CD14-positive monocyte (primary cell): ENCODE results near the gene KIF18A. TPM values are rescaled to one million over a fixed set of nuclear protein-coding genes. Genes with fewer than 3 reads are reported as not detected.

Experiments used
- DNase-seq, 3 donors: peaks; one replicate each; pipeline ENCODE4 v3.0.0-alpha.2; 2011 to 2022
- H2AFZ ChIP-seq: 2 replicates; pipeline ENCODE4 v1.6.0; 2012; ENCODE audit warnings: mild to moderate bottlenecking, low read depth, low read length, inconsistent platforms; ENCODE audit not compliant: insufficient read depth, poor library complexity, severe bottlenecking
- H3K27ac ChIP-seq, 2 donors: 1 replicate in 1 of 2; 2 replicates in 1 of 2; pipeline ENCODE4 v1.5.1; 2012 to 2013; ENCODE audit warnings: low read length in 2 of 2, control low read depth in 1 of 2, inconsistent platforms in 1 of 2, low read depth in 1 of 2, mild to moderate bottlenecking in 1 of 2
- H3K27me3 ChIP-seq, 2 donors: one replicate each; pipeline versions ENCODE4 v1.6.0 to v1.6.1; 2011 to 2013; ENCODE audit warnings: low read length in 2 of 2; ENCODE audit not compliant: control insufficient read depth in 2 of 2, insufficient read depth in 2 of 2
- H3K36me3 ChIP-seq, 2 donors: replicated peaks in 1 of 2; 1 replicate in 1 of 2; 2 replicates in 1 of 2; pipeline versions ENCODE4 v1.5.1 to v1.6.1; 2012 to 2013; ENCODE audit warnings: low read length in 2 of 2, control low read depth in 1 of 2, inconsistent platforms in 1 of 2, mild to moderate bottlenecking in 1 of 2; ENCODE audit not compliant: insufficient read depth in 2 of 2, control insufficient read depth in 1 of 2
- H3K4me1 ChIP-seq, 2 donors: 1 replicate in 1 of 2; 2 replicates in 1 of 2; pipeline versions ENCODE4 v1.5.1 to v1.6.1; 2012 to 2013; ENCODE audit warnings: low read length in 2 of 2, control low read depth in 1 of 2, inconsistent platforms in 1 of 2, mild to moderate bottlenecking in 1 of 2, moderate library complexity in 1 of 2; ENCODE audit not compliant: insufficient read depth in 2 of 2, control insufficient read depth in 1 of 2
- H3K4me2 ChIP-seq: replicated peaks from 2 replicates; pipeline ENCODE3; 2012; ENCODE audit warnings: low read length, moderate library complexity, mild to moderate bottlenecking; ENCODE audit not compliant: poor library complexity, severe bottlenecking; ENCODE audit errors: extremely low read depth
- H3K4me3 ChIP-seq, 3 experiments: fragments of 200-600 bp in 1 of 3; sonication (generic) in 1 of 3; replicated peaks in 1 of 3; 1 replicate in 2 of 3; 2 replicates in 1 of 3; pipeline ENCODE4 v1.5.1; 2011 to 2013; ENCODE audit warnings: low read length in 3 of 3, mild to moderate bottlenecking in 3 of 3, control low read depth in 2 of 3, low read depth in 2 of 3, inconsistent platforms in 1 of 3, moderate library complexity in 1 of 3
- H3K79me2 ChIP-seq: 2 replicates; pipeline ENCODE4 v1.6.0; 2012; ENCODE audit warnings: mild to moderate bottlenecking, control low read depth, inconsistent platforms, low read length, moderate library complexity; ENCODE audit not compliant: insufficient read depth
- H3K9ac ChIP-seq: 2 replicates; pipeline ENCODE4 v1.6.0; 2017; ENCODE audit warnings: low read length, mild to moderate bottlenecking; ENCODE audit not compliant: insufficient read depth, poor library complexity, severe bottlenecking
- H3K9me3 ChIP-seq, 2 donors: replicated peaks in 1 of 2; 1 replicate in 1 of 2; 2 replicates in 1 of 2; pipeline versions ENCODE4 v1.5.1 to v1.6.1; 2012 to 2013; ENCODE audit warnings: low read length in 2 of 2, control low read depth in 1 of 2; ENCODE audit not compliant: control insufficient read depth in 1 of 2, insufficient read depth in 1 of 2
- H4K20me1 ChIP-seq: 2 replicates; pipeline ENCODE4 v1.6.0; 2012; ENCODE audit warnings: mild to moderate bottlenecking, low read length, control low read depth, moderate library complexity; ENCODE audit not compliant: insufficient read depth
- H3K27ac Mint-ChIP-seq, 7 donors: one replicate each; pipeline ENCODE4 v1.8.0; 2020; ENCODE audit warnings: mild to moderate bottlenecking in 7 of 7, mixed read lengths in 7 of 7, moderate library complexity in 6 of 7, inconsistent platforms in 2 of 7
- H3K27me3 Mint-ChIP-seq, 3 donors: one replicate each; pipeline ENCODE4 v1.8.0; 2021 to 2022; ENCODE audit warnings: low read depth in 3 of 3, mild to moderate bottlenecking in 3 of 3, mixed read lengths in 3 of 3, moderate library complexity in 3 of 3, inconsistent platforms in 1 of 3
- H3K36me3 Mint-ChIP-seq, 2 donors: one replicate each; pipeline ENCODE4 v1.8.0; 2020; ENCODE audit warnings: mixed read lengths in 2 of 2, inconsistent platforms in 1 of 2, mild to moderate bottlenecking in 1 of 2
- H3K4me1 Mint-ChIP-seq: one replicate; pipeline ENCODE4 v1.8.0; 2020; ENCODE audit warnings: mild to moderate bottlenecking, mixed read lengths
- H3K4me3 Mint-ChIP-seq, 2 donors: one replicate each; pipeline ENCODE4 v1.8.0; 2020; ENCODE audit warnings: mild to moderate bottlenecking in 2 of 2, mixed read lengths in 2 of 2, moderate library complexity in 1 of 2
- H3K9me3 Mint-ChIP-seq, 7 donors: one replicate each; pipeline ENCODE4 v1.8.0; 2020 to 2022; ENCODE audit warnings: mixed read lengths in 7 of 7, mild to moderate bottlenecking in 6 of 7, moderate library complexity in 6 of 7, inconsistent platforms in 2 of 7
- CTCF ChIP-seq: fragments of 200-600 bp; IDR thresholded peaks from one replicate; pipeline ENCODE4 v1.8.0; 2022; ENCODE audit warnings: antibody characterized with exemption, mild to moderate bottlenecking
- WGBS: methylation state at CpG from one replicate; pipeline ENCODE4 v1.1.5; 2013; ENCODE audit warnings: missing lambda C conversion rate; ENCODE audit not compliant: insufficient coverage; 5-methylcytosine and 5-hydroxymethylcytosine counted together
- intact Hi-C, 2 donors: fragments of 100-400 bp; cut with micrococcal nuclease; formaldehyde crosslinking; loops; one replicate each; pipeline versions ENCODE4 v1.15.0 to v1.15.1; 2023
- polyA plus RNA-seq, 3 donors: library from polyadenylated mRNA; depleted of rRNA in 1 of 3; unstranded in 2 of 3; stranded (reverse) in 1 of 3; fragments of 300-500 nt in 2 of 3; fragments of >200 nt in 1 of 3; fragmentation: Illumina TruSeq in 2 of 3; gene quantifications; 1 replicate in 2 of 3; 2 replicates in 1 of 3; pipeline ENCODE4 v1.2.3, GENCODE V29; 2012 to 2021

Gene KIF18A
- polyA plus RNA-seq, 3 donors = 0.13 to 0.73 TPM; not detected in 1

- Histone ChIP-seq H3K36me3 (peaks cover 0 to 6% of the 10 kb centered on the region in 2 donors), H3K4me3 (no peak overlapping the region), H3K4me2 (no peak overlapping the region), H4K20me1 (no peaks in the 10 kb centered on the region), H3K27ac (no peak overlapping the region), H3K9me3 (no peaks in the 10 kb centered on the region), H3K79me2 (no peaks in the 10 kb centered on the region), H3K9ac (no peak overlapping the region), H2AFZ (no peak overlapping the region), H3K27me3 (no peaks in the 10 kb centered on the region), H3K4me1 (no peaks in the 10 kb centered on the region)
- H3K4me3 Mint-ChIP-seq = no peak overlapping the region
- H3K27me3 Mint-ChIP-seq = no peaks in the 10 kb centered on the region
- TF ChIP-seq CTCF = no peak
- no CpG with 5 or more reads among the region's 3 CpGs for WGBS
- H3K36me3 Mint-ChIP-seq = peaks cover 2 to 22% of the 10 kb centered on the region in 2 donors
- DNase-seq = no peak
- no peaks in the 10 kb centered on the region for H3K4me1 Mint-ChIP-seq
- H3K27ac Mint-ChIP-seq = no peak overlapping the region
- peaks cover 0 to 1% (median 0%) of the 10 kb centered on the region in 7 donors for H3K9me3 Mint-ChIP-seq
- intact Hi-C loops = no loop called here
Measured at GRCh38 chr11:28043930-28044709, 63.8 kb downstream of the KIF18A start.

- H3K4me2 ChIP-seq = no peak overlapping the region
- H3K79me2 ChIP-seq = no peaks in the 10 kb centered on the region
- H3K4me1 ChIP-seq = no peaks in the 10 kb centered on the region
- DNase-seq = no peak
- Mint-ChIP-seq H3K36me3 (peaks cover 13 to 30% of the 10 kb centered on the region in 2 donors), H3K4me1 (no peaks in the 10 kb centered on the region), H3K27me3 (no peaks in the 10 kb centered on the region), H3K9me3 (no peaks in the 10 kb centered on the region), H3K4me3 (no peak overlapping the region), H3K27ac (no peak overlapping the region)
- no peaks in the 10 kb centered on the region for H3K27me3 ChIP-seq
- peaks cover 6 to 31% of the 10 kb centered on the region in 2 donors for H3K36me3 ChIP-seq
- no peak overlapping the region for H3K4me3 ChIP-seq
- H2AFZ ChIP-seq = no peak overlapping the region
- WGBS = no CpG with 5 or more reads among the region's 2 CpGs
- H3K9me3 ChIP-seq = no peaks in the 10 kb centered on the region
- no peak for TF ChIP-seq CTCF
- no peak overlapping the region for H3K9ac ChIP-seq
- intact Hi-C loops = no loop called here
- no peaks in the 10 kb centered on the region for H4K20me1 ChIP-seq
- no peak overlapping the region for H3K27ac ChIP-seq
Measured at GRCh38 chr11:28040384-28040783, 67.6 kb downstream of the KIF18A start.
